IPS-NIHi7 (cell line): Measurements from ENCODE around the gene SPC25.
"Not testable (repeated sequence)": the region's sequence is repeated elsewhere in the genome, so short reads cannot be mapped to it uniquely, and the experiment has no call there.

Experiments used
- DNase-seq: peaks from one replicate; pipeline ENCODE4 v3.0.0; 2012; ENCODE audit warnings: mixed read lengths; ENCODE audit errors: extremely low spot score

SPC25 gene

DNA sequence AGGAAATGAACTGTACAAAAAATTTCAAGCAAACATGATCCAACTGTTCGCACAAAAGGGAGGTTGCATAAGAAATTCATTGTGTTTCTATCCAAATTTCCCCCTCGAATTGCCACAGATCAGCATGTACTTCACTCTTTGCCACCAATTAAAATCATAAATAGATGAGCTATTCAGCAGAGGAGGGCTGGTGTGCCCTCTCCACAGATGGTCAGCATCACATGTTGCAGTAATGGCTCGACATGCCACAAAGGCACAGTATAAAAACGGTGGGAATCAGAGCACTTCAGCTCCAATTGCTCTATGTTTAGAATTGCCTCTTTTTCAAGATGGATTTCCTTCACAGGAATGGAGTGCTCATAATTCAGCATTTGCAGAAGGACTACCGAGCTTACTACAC is 10.8 kb upstream of the SPC25 start, which contains the start of gene G6PC2:
TSS of gene G6PC2 (plus strand) at position 289 of the 400 bp plus-strand sequence. CDS start at position 330, 41 bp downstream.
- no peak for DNase-seq

DNA sequence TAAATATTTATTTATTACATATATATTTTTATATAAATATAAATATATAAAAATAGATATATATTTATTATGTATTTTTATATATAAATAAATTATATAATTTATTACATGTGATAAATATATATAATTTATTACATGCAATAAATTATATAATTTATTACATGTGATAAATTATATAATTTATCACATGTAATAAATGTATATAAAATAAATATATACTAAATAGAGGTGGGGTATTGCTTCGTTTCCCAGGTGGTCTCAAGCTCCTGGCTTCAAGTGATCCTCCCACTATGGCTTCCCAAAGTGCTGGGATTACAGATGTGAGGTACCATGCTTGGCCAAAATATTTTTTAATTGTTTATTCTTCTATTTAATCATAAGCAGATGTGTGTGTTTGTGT is 7.2 kb upstream of the SPC25 start:
- no peak for DNase-seq

DNA sequence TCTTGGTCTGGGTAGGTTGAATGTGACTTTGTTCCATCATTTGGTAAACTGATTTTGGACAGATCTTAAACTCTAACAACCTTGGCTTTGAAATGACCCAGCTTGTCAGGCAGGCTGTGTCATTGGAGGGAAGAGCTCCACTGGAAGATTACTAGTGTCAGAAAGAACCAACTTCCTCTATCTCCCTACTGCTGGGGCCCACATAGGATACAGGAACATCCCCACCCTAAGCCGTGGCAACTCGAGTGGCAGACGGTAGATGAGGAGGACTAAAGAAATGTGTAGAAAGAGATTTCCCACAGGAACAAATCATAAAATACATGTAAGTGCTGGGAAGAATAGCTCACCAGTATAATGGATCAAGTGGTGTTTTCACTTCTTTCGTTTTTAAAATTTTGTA is 6.6 kb upstream of the SPC25 start:
- no peak for DNase-seq

DNA sequence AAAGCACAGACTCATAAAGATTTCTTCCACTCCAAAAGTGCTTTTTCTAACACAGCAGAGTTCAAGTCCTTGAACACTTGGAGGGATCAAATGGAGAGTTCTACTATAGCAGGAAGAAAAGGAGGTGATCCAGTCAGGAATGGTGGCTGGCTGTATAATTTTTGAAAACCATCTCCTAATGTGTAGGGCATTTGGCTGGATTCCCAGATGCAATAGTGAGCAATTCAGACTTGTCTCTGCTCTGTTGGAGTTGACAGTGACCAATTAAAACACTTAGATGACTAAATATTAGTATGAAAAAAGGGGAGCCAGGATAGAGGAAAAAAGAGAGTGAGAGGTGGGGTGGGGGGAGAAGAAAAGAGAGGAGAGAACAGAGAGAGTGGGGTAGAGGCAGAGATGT is 5.5 kb upstream of the SPC25 start:
- no peak for DNase-seq

DNA sequence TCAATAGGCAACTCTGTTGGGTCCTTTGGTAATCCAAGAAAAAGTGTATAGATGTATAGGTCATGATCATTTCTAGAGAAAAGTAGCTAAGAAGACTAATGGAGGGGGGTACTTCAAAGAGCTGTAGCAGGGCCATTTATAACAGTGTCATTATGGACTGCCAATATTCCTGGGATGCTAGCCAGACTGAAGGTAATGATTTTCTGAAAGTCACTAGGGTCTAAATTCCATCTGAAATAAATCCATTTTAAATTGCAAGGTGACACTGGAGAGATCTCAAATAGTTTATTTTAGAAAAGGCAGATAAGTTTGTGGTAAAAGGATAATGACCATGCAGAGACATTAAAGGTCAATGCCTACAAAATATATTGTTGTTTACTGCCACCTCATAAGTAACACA is 4.5 kb upstream of the SPC25 start:
- DNase-seq: no peak

DNA sequence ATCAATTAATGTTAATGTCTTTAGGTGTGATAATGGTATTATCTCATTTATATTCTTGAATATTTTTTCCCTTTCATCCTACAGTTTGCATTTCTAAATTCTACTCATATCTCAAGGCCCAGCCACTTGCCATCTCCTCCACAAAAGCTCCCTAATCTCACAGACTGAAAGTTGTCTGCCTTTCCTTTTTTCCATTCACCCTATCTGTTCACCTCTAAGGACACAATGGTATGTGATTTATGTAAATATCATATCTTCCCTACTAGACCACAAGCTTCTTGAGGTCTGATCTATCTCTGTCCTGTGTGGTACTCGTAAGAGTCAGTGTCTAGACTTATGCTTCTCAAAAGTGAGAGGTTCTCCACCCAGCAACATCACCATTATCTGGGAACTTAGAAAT is 3.9 kb upstream of the SPC25 start:
- DNase-seq: no peak

DNA sequence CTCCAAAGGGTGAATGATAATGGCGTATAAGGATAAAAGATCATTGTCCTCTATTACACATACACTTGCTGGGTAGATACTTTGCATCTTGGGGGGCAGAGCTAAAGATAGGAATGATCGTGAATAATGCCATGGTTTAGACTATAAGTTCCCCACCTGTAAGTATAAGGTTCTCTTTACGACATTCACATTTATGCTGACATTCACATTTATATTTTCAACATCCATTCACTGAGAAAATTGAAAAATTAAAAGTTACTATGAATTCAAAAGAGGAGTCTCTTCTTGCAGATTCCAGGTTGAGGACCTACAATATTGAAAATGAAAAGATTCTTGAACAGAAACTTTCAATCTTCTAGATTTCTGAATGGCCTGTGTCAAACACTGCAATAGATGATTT is 2.1 kb upstream of the SPC25 start:
- no peak for DNase-seq

DNA sequence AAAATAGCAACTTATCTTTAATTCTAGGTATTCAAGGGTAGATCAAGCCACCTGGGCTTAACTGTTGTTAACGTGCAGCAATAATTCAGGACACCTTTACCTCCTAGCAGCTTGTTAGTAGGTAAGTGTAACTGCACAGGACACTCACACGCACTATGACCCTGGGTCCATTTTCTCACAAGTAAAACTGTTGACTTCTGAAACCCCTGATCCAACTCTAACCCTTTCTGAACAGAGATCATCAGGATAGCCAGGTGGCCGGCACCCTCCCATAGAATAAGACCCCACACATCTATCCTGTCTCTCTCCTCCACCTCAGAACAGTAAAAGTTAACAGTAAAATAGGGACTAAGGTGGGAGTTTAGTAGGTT is 610 bp downstream of the SPC25 start:
- DNase-seq: no peak

DNA sequence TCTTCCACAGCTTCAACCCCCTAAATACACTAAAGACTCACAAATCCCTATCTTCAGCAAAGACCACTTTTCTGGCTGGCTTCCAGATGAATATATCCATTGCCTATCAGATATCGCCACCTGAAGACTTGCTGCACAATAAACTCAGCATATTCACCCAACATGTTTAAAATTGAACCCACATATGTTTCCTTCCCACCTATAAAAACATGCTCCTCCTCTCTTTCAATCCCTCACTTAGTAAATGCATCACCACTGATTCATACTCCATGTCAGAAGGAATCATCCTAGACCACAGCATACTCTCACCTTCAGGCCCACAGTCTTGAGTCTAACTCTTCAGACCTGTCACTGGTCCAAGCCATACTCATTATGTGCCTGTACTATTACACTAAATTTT is 5.3 kb downstream of the SPC25 start:
- no peak for DNase-seq

DNA sequence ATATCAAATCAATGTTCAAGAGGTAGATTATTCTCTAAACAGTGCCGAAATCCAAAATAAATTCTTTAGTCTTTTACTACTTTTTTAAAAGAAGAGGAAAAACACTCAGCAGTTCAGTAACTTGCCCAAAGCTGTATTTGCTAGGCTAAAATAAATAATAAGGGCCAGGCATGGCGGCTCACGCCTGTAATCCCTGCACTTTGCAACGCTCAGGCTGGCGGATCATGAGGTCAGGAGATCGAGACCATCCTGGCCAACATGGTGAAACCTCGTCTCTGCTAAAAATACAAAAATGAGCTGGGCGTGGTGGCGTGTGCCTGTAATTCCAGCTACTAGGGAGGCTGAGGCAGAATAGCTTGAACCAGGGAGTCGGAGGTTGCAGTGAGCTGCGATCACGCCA is 8.1 kb downstream of the SPC25 start:
- not testable (repeated sequence) for DNase-seq

DNA sequence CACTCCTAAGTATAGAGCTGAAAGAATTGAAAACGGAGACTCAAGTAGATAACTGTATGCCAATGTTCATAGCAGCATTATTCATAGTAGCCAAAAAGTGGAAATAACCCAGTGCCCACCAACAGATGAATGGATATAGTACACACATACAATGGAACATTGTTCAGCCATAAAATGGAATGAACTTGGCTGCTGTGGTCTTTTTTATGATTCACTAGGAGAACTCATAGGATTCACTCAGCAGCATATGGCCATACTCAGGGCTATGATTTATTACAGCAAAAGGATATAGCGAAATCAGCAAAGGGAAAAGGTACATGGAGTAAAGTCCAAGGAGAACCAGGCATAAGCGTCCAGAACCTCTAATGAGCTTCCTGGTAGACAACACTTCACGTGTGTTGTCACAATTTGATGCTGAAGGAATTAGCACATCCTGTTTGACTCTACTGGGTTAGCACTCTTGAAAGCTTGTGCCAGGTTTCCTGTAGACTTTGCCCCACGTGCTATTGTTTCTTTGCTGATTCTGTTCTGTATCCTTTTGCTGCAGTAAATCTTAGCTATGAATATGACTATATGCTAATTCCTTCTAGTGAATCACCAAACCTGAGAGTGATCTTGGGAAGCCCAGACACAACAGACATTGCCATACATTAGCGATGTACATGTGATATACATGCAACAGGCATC is 15.7 kb downstream of the SPC25 start:
- no peak for DNase-seq

DNA sequence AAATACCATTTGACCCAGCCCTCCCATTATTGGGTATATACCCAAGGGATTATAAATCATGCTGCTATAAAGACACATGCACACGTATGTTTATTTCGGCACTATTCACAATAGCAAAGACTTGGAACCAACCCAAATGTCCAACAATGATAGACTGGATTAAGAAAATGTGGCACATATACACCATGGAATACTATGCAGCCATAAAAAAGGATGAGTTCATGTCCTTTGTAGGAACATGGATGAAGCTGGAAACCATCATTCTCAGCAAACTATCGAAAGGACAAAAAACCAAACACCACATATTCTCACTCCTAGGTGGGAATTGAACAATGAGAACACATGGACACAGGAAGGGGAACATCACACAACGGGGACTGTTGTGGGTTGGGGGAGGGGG is 19.4 kb downstream of the SPC25 start:
- DNase-seq: not testable (repeated sequence)

DNA sequence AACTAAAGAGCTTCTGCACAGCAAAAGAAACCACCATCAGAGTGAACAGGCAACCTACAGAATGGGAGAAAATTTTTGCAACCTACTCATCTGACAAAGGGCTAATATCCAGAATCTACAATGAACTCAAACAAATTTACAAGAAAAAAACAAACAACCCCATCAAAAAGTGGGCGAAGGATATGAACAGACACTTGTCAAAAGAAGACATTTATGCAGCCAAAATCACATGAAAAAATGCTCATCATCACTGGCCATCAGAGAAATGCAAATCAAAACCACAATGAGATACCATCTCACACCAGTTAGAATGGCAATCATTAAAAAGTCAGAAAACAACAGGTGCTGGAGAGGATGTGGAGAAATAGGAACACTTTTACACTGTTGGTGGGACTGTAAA is 19.9 kb downstream of the SPC25 start:
- DNase-seq: not testable (repeated sequence)

DNA sequence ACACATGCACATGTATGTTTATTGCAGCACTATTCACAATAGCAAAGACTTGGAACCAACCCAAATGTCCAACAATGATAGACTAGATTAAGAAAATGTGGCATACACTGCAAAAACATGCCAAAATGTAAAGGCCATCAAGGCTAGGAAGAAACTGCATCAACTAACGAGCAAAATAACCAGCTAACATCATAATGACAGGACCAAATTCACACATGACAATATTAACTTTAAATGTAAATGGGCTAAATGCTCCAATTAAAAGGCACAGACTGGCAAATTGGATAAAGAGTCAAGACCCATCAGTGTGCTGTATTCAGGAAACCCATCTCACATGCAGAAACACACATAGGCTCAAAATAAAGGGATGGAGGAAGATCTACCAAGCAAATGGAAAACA is 23.1 kb downstream of the SPC25 start:
- DNase-seq: not testable (repeated sequence)

DNA sequence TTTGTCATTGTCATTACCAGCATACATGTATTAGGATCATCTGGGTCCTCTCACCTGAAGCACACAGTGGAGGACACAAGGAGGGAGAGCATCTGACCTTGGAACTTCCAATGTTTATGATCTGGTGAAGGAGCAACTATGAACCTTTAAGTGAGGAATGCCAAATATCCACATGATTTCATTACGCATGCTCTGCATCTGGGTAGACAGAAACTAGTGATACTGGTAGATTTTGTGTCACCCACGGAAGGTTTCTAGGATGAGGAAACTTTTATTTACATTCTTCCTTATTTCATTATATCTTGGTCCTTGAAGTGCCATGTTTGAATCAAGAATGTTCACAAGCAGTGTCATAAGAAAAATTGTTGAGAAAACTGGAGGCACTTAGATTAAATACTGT is 32.1 kb downstream of the SPC25 start:
- DNase-seq: no peak

DNA sequence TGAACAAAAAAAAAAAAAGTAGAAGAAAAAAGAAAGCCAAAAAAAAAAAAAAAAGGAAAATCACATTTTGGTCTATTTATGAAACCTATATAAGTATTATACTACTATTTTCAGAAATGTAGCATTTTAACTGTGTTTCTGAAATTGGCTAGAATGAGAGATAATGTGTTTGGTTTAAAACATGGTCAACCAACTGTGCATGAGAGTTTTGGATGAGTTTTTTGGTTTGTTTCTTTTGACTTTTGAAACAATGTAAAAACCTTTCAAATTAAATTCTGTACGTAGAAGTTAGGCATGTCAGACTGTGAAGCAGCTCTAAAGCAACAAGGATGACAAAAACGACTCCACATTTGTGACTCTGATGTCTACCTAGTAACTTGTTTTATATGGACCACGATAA is 34.6 kb downstream of the SPC25 start:
- DNase-seq: no peak

DNA sequence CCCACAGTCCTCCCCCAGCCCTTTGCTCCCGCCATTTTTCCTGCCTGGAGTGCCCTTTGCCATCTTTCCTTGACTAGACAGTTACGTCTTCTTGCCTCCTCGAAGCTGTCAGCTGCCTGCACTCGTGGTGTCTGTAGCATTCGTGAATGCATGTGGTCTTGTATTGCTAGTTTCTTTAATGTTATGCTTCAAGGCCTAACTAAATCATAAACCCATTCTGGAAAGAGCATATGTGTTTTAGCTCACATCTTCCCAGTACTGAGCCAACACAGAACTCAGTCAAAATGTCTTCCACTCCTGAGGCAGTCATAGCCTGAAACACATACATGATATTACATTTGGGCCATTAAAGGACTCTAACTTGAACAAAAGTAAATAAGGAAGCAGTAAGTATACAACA is 35.6 kb downstream of the SPC25 start:
- DNase-seq: no peak

DNA sequence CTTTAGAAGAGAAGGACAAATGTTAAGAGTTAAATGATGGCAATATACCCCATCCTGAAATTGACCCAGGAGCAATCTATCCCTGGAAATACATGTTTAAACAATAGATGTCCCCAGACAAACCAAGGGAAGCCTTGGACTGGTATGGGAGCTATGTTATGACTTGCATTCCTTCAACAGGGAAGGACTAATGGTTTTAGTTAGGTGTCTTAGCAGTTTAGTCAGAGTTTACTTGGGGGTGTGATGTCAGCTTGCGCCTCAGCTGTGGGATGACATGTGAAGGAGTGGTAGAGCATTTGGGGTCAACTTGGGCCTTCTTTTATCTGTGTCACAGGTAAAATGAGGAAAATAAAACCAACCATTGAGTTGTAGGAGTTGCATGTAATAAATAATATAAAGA is 36.8 kb downstream of the SPC25 start:
- no peak for DNase-seq

DNA sequence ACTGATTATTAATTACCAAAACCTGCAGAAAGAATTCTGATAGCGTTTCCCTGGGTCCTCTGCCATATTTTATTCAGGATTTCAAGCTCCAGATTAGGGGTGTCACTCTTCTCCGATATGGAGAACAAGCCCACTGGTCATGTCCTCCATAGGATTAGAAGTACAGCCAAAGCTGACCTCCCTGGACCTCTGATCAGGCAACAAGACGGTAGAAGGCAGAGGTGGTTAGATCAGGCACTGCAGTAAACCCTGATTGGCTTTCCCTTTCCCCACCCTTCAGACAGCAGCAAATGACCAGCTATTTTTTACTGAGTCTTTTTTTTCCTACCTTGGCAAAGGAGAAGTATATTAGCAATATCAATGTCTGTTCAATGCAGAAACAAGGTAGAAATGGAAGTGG is 37.7 kb downstream of the SPC25 start:
- no peak for DNase-seq

DNA sequence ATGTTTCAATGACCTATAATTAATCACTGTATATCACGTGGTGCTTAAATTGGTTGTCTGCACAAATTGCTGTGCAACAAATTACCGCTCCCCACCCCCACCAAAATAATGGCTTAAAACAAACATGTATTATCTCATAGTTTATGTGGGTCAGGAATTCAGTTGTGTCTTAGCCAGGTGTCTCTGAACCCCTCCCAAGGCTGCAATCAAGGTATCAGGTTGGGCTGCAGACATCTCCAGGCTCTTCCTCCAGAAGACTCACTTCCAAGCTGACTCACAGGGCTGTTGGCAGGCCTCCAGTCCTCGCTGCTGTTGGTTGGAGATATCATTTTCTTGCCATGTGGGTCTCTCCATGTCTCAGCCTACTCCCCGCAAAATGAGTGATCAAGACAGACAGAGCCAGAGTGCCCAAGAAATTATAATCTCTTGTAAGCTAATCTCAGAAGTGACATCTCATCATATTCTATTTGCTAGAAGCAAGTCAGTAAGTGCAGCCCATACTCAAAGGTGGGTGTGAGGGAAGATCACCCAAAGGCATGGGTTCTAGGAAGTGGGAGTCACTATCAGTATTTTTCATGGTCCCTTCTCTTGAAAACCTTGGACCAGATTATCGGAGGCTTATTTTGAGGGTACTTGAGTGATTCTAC is 38.4 kb downstream of the SPC25 start:
- no peak for DNase-seq

DNA sequence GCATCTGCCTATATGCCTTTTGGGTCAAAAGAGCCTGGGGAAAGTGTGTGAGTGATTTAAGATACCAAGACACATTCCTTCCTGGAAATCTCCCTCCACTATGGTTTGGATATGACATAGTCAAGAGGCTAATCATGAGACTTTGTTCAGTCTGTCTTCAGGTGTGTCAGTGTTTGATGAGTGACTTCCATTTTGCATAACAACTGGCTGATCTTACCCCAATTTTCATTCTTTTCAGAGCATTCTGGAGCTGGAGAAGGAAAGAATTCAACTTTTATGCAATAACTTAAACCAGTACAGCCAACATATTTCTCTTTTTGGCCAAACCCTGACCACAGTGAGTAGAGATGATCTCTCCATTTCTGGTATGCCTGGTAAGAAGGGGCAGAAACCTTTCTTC is 39.4 kb downstream of the SPC25 start:
- no peak for DNase-seq

DNA sequence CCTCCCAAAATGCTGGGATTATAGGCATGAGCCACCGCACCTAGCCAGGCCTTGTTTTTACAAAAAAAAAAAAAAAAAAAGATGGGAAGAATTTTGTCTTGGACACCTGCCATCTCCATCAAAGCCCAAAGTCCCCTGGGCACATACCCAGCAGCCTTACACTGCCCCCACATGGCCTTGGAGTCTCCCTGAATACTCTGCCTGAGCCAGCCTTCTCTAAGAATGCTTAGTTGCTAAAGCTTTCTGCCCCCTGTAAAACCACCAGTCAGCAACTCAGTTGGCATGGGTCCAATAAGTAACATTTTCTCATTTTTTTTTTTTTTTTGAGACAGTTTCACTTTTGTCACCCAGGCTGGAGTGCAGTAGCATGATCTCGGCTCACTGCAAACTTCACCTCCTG is 40.6 kb downstream of the SPC25 start:
- DNase-seq: peak; percentile 53

DNA sequence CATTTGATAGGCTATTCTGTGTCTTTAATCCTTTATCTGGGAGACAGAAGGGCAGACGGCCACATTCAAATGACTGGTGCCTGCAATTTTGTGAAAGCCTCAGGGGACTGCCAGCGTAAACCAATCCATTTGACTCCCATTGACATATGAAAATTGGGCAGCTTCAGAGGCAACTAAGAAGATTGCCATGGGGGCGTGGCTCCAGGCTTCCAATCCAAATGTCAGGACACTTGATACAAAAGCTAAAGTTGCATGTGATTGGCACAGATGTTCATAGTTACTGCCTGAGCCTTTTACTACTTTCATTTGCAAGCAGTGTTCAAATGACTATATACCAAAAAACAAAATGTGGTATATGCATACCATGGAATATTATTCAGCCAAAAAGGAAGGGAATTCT is 42.0 kb downstream of the SPC25 start:
- DNase-seq: no peak

DNA sequence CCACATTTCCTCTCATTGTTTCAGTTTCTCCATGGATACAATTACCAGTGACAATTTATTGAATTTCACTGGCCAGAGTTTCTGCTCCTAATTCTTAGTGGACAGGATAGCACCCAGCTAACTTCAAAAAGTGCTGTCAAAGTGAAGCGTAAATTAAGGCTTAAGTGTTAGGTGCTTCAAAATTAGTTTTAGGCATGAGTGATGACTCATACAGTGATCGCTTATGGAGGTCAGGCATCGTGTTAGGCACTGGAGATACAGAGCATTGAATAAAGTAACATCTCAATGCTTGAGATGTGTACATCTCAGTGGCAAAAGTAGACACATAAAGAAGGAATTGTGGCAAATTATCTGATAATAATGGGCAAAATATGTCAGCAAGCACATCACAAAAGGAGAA is 47.0 kb downstream of the SPC25 start:
- DNase-seq: no peak
